Tibial artery (tissue), 4 donors: ENCODE results near the gene TAF8.
A peak's percentile ranks its signal among the peaks of the same experiment; 100 is the strongest.

ENCODE experiments used
- DNase-seq, 2 donors: peaks; one replicate each; pipeline ENCODE4 v3.0.0-alpha.2; 2019
- H3K27ac ChIP-seq, 2 donors: fragments of 200-600 bp; sonication (generic) in 1 of 2; 1 replicate in 1 of 2; 2 replicates in 1 of 2; pipeline ENCODE4 v1.5.1; 2018 to 2019; ENCODE audit warnings: mild to moderate bottlenecking in 1 of 2
- H3K27me3 ChIP-seq, 2 donors: fragments of 200-600 bp; sonication (generic) in 1 of 2; one replicate each; pipeline versions ENCODE4 v1.5.1 to v1.6.0; 2016 to 2019
- H3K36me3 ChIP-seq, 3 donors: fragments of 200-600 bp; sonication (generic) in 2 of 3; one replicate each; pipeline ENCODE4 v1.5.1; 2016 to 2019; ENCODE audit warnings: mild to moderate bottlenecking in 2 of 3
- H3K4me1 ChIP-seq, 4 donors: fragments of 200-600 bp; sonication (generic) in 2 of 4; 1 replicate in 3 of 4; 2 replicates in 1 of 4; pipeline ENCODE4 v1.5.1; 2016 to 2019
- H3K4me3 ChIP-seq, 2 donors: fragments of 200-600 bp; sonication (generic) in 1 of 2; 1 replicate in 1 of 2; 2 replicates in 1 of 2; pipeline ENCODE4 v1.5.1; 2018 to 2019; ENCODE audit warnings: mild to moderate bottlenecking in 2 of 2
- H3K9me3 ChIP-seq, 3 donors: fragments of 200-600 bp; sonication (generic) in 1 of 3; one replicate each; pipeline ENCODE4 v1.5.1; 2016 to 2019
- CTCF ChIP-seq, 2 experiments: fragments of 200-600 bp in 1 of 2; fragments of 450-650 bp in 1 of 2; IDR thresholded peaks; one replicate each; pipeline ENCODE4 v1.5.1; 2017 to 2019; ENCODE audit warnings: antibody characterized with exemption in 2 of 2, mild to moderate bottlenecking in 1 of 2, moderate library complexity in 1 of 2
- intact Hi-C: fragments of 100-400 bp; cut with DNase I; formaldehyde crosslinking; loops from one replicate; pipeline ENCODE4 v1.15.0; 2023; ENCODE audit warnings: low total_unique reads

TAF8 gene

GRCh38 chr6:42073287-42073686 lies 23.0 kb downstream of the TAF8 start:
- DNase-seq: no peak
- Histone ChIP-seq H3K27me3 (no peaks in the 10 kb centered on the region), H3K4me3 (no peak overlapping the region), H3K27ac (no peak overlapping the region), H3K4me1 (no peaks in the 10 kb centered on the region), H3K36me3 (peaks cover 68 to 98% (median 83%) of the 10 kb centered on the region in 3 donors), H3K9me3 (no peaks in the 10 kb centered on the region)
- intact Hi-C loops: loop anchor here (5.0 to 10.0 kb wide), 2 partner anchors 94 to 142 kb away; partner anchors contain the start of gene MRPS10
- no peak for TF ChIP-seq CTCF (IDR thresholded peaks at IDR 0.05)

GRCh38 chr6:42075159-42075838 lies 25.0 kb downstream of the TAF8 start:
- peaks cover 54 to 98% (median 79%) of the 10 kb centered on the region in 3 donors for H3K36me3 ChIP-seq
- no peak overlapping the region for H3K27ac ChIP-seq

GRCh38 chr6:42078386-42078785 lies 28.1 kb downstream of the TAF8 start:
- H3K4me1 ChIP-seq: peaks cover 0 to 12% (median 0%) of the 10 kb centered on the region in 4 donors
- no peak overlapping the region for H3K27ac ChIP-seq
- no peaks in the 10 kb centered on the region for H3K9me3 ChIP-seq
- H3K27me3 ChIP-seq: no peaks in the 10 kb centered on the region
- no peak overlapping the region for H3K4me3 ChIP-seq
- DNase-seq: no peak
- intact Hi-C loops: loop anchor here (10.0 kb wide), 1 partner anchor 136 kb away; the partner anchor contains the start of gene MRPS10
- no peak for TF ChIP-seq CTCF (IDR thresholded peaks at IDR 0.05)
- peaks cover 28 to 94% (median 61%) of the 10 kb centered on the region in 3 donors for H3K36me3 ChIP-seq

More at GRCh38 chr6:42075159-42075838, 25.0 kb downstream of the TAF8 start:
- peak; percentile 79 to 80 for DNase-seq
- H3K4me1 ChIP-seq: peaks cover 0 to 12% (median 0%) of the 10 kb centered on the region in 4 donors
- intact Hi-C loops: loop anchor here (10.0 kb wide), 1 partner anchor 140 kb away; the partner anchor contains the start of gene MRPS10
- H3K4me3 ChIP-seq: no peak overlapping the region
- H3K9me3 ChIP-seq: no peaks in the 10 kb centered on the region
- H3K27me3 ChIP-seq: no peaks in the 10 kb centered on the region
- TF ChIP-seq CTCF (IDR thresholded peaks at IDR 0.05): peak; percentile 75 to 80

GRCh38 chr6:42079941-42080464 lies 29.7 kb downstream of the TAF8 start:
- intact Hi-C loops: loop anchor here (10.0 kb wide), 1 partner anchor 135 kb away; the partner anchor contains the start of gene MRPS10

GRCh38 chr6:42083530-42083929 lies 33.2 kb downstream of the TAF8 start:
- TF ChIP-seq CTCF (IDR thresholded peaks at IDR 0.05): no peak
- Histone ChIP-seq H3K9me3 (no peaks in the 10 kb centered on the region), H3K27me3 (no peaks in the 10 kb centered on the region), H3K4me3 (no peak overlapping the region), H3K36me3 (peaks cover 5 to 43% (median 34%) of the 10 kb centered on the region in 3 donors), H3K27ac (no peak overlapping the region), H3K4me1 (peaks cover 0 to 10% (median 3%) of the 10 kb centered on the region in 4 donors)
- intact Hi-C loops: no loop called here
- no peak for DNase-seq

More at GRCh38 chr6:42079941-42080464, 29.7 kb downstream of the TAF8 start:
- H3K9me3 ChIP-seq: no peaks in the 10 kb centered on the region
- DNase-seq: no peak
- H3K4me1 ChIP-seq: peaks cover 0 to 12% (median 0%) of the 10 kb centered on the region in 4 donors
- no peak overlapping the region for H3K4me3 ChIP-seq
- peaks cover 28 to 77% (median 50%) of the 10 kb centered on the region in 3 donors for H3K36me3 ChIP-seq
- no peak overlapping the region for H3K27ac ChIP-seq
- no peak for TF ChIP-seq CTCF (IDR thresholded peaks at IDR 0.05)
- no peaks in the 10 kb centered on the region for H3K27me3 ChIP-seq
